ENCODE measurements around the gene RAPGEF1. TPM values are rescaled to one million over a fixed set of nuclear protein-coding genes. Genes with fewer than 3 reads are reported as not detected.

Gene RAPGEF1
- total RNA-seq, 1 donor from 2014 or later, result 168 TPM

DNA sequence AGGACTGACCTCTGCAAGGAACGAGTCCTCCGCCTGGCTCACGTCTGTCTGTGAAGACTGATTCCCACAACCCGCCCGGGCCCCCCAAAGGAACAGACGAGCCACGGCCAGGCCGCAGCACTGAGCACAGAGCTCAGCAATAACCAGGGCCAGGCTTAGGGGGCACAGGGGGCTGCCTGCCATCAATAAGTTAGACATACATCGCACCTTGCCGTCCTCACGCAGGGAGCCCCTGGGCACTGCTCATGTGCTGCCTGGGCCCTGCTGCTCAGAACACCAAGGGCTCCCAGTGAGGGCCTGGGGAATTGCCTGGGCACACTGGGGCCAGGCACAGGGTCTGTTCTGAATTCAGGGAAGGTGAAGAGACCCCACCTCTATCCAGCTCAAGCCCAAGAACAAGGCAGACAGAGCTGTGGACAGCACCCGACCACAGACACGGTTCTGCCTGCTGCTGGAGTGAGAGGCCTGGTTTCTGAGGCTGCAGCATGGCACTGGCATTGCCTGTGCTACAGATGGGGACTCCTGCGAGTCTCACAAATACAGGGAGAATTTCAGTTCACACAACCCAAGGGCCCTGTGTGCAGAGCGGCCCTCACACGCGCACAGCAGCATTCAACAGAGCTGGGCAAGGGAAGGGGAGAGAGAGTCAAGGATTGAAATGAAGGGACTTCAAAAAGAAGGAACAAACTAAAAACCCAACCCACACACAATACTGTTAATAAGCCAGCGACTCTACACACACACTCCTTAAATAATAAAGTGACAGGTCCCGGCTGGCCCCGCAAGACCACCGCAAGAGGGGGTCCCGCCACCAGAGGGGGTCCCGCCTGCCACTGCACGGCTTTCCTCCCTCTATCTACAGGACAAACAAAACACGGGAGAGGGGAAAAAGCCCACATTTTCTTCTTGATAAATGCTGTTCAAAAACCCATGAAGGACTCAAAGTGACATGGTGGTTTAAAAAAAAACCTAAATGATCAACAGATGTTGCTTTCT lies 162.6 kb downstream of the RAPGEF1 start:
- Mint-ChIP-seq H3K36me3 (ENCODE audit: low read depth) (peaks cover 37% of the 10 kb centered on the region), H3K27ac (peak overlapping the region; percentile 64), H3K9me3 (no peaks in the 10 kb centered on the region), H3K4me1 (ENCODE audit: low read depth) (peaks cover 18% of the 10 kb centered on the region), H3K4me3 (no peak overlapping the region), H3K27me3 (ENCODE audit: insufficient read depth) (no peaks in the 10 kb centered on the region)
- intact Hi-C loops (cut with micrococcal nuclease), result no loop called here
- no peak for DNase-seq (ENCODE audit: low spot score)

DNA sequence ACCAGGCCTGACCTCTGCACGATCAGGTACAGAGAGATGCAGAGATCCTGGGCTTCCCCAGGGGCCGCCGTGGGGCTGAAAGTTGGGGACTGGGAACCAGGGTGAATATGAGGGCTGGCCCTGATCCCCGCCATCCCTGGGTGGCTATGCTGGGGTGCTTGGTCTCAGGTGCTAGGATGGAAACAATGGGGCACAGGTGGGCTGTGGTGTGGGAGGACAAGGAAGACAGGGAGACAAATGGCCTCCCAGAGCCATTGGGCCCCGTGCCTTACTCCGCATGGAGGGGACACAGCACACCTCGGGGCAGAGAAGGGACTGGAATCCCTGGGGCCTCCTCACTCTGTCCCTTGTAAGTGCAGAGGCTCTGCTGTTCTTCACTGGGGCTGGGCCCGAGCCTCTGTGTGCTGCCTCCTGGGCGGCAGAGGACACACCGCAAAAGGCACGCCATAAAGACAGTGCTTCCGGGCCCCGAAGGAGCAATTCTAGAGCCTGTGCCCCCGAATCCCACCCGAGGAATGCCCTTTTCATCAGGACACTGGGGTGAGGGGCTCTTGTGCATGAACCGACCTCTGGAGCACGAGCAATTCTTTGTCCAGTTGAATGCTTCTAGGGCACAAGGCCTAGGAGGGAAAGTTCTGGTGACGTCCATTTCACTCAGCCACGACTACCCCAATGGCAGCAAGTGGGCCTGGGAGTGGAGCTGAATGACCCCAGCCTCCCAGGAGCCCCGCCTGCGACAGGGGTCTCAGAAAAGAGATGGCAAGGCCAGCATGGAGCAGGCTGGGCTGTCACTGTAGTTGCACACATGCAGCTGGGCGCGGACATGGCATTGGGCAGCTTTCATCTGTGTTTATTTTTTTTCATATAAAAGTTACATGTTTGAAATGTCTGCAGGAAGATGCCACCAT lies 163.7 kb downstream of the RAPGEF1 start:
- Mint-ChIP-seq H3K27ac (no peak overlapping the region), H3K4me1 (ENCODE audit: low read depth) (peaks cover 18% of the 10 kb centered on the region), H3K4me3 (no peak overlapping the region), H3K27me3 (ENCODE audit: insufficient read depth) (no peaks in the 10 kb centered on the region), H3K9me3 (no peaks in the 10 kb centered on the region), H3K36me3 (ENCODE audit: low read depth) (peaks cover 32% of the 10 kb centered on the region)
- intact Hi-C loops (cut with micrococcal nuclease), result no loop called here
- no peak for DNase-seq (ENCODE audit: low spot score)

DNA sequence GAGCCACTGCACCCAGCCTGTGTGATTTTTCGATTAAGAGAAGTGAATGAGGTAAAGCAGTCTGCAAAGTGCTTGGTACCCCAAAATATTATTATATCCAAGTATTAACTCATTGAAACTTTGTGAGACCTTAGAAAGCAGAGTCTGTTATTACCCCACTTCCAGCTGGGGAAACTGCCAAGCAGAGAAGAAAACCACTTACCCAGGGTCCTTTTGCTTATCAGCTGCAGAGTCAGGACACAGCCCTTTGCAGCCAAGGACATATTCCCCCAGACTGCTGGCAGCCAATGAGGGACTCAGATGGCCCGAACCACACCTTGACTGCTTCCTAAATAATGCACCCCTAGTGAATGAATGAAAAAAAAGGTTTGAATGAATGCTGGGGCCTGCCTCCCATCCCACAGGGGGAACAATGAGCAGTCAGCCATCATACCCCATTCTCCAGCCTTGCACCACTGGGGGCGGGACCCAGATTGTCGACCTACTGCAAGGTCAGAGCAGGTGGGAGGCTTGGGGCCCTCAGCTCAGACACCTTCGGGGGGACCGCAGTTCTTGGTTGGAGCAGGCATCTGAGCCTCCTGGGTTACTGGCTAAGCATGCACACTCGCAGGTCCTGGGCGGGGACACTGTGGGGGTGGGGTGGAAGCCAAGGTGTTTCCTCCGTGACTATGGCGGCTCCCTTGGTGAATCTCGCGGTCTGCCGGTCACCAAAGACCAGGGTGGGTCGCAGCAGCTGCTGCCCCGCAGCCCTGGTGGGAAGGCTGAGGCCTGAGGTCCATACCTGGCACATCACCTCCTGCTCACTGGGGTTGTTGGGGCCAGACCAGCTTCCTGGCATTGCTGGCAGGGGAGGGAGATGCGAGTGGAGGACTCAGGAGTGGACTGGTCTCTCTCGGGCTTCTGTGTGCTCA lies 164.9 kb downstream of the RAPGEF1 start:
- H3K27me3 Mint-ChIP-seq (ENCODE audit: insufficient read depth), result no peaks in the 10 kb centered on the region
- no peak for DNase-seq (ENCODE audit: low spot score)
- no peaks in the 10 kb centered on the region for H3K9me3 Mint-ChIP-seq
- peaks cover 12% of the 10 kb centered on the region for H3K4me1 Mint-ChIP-seq (ENCODE audit: low read depth)
- H3K36me3 Mint-ChIP-seq (ENCODE audit: low read depth), result peaks cover 31% of the 10 kb centered on the region
- intact Hi-C loops (cut with micrococcal nuclease), result no loop called here
- no peak overlapping the region for H3K4me3 Mint-ChIP-seq
- no peak overlapping the region for H3K27ac Mint-ChIP-seq

DNA sequence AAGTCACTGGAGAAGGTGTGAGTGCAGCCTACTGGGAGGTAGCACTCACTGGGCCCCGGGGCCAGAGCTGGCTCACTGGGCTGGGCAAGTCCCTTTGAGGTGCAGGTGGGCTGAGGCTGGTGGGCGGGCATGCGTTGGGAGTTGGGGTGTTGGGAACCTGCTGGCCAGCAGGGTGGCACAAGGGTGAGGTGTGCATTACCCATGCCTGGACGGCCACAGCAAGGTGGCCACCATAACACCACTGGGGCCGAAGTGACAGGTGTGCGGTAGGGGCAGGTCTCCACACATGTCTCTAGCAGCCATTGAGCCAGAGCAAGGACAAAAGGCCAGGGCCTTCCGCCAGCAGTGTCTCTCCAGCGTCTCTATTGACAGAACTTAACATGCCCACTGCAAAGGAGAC lies 172.0 kb downstream of the RAPGEF1 start:
- Mint-ChIP-seq H3K4me3 (no peak overlapping the region), H3K4me1 (ENCODE audit: low read depth) (no peaks in the 10 kb centered on the region), H3K9me3 (no peaks in the 10 kb centered on the region), H3K27ac (no peak overlapping the region), H3K27me3 (ENCODE audit: insufficient read depth) (no peaks in the 10 kb centered on the region), H3K36me3 (ENCODE audit: low read depth) (peaks cover 21% of the 10 kb centered on the region)
- intact Hi-C loops (cut with micrococcal nuclease), result no loop called here
- no peak for DNase-seq (ENCODE audit: low spot score)

DNA sequence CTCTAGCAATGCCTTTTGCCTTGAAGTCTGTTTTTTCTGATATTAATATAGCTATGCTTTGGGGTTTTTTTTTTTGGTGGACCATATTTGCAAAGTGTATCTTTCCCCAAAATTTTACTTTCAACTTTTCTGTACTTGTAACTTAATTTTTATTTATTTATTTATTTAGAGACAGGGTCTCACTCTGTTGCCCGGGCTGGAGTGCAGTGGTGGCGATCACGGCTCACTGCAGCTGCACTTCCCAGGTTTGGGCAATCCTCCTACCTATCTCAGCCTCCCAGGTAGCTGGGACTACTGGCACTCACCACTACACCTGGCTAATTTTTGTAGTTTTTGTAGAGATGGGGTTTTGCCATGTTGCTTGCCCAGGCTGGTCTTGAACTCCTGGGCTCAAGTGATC lies 173.7 kb downstream of the RAPGEF1 start:
- H3K4me3 Mint-ChIP-seq, result no peak overlapping the region
- no peaks in the 10 kb centered on the region for H3K9me3 Mint-ChIP-seq
- H3K4me1 Mint-ChIP-seq (ENCODE audit: low read depth), result no peaks in the 10 kb centered on the region
- no peaks in the 10 kb centered on the region for H3K27me3 Mint-ChIP-seq (ENCODE audit: insufficient read depth)
- DNase-seq (ENCODE audit: low spot score), result no peak
- intact Hi-C loops (cut with micrococcal nuclease), result no loop called here
- peaks cover 15% of the 10 kb centered on the region for H3K36me3 Mint-ChIP-seq (ENCODE audit: low read depth)
- H3K27ac Mint-ChIP-seq, result no peak overlapping the region

DNA sequence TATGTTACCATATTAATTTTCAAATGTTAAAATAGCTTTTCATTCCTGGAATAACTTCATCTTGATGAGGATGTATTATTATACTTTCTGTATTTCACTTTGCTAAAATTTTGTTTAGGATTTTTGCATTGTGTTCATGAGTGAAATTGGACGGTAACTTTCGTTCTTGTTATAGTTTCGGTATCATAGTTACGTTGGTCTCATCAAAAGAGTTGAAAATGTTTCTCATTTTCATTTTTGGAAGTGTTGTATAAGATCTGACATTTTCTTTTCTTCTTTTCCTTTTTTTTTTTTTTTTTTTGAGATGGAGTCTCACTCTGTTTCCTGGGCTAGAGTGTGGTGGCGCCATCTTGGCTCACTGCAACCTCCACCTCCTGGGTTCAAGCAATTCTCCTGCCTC lies 174.5 kb downstream of the RAPGEF1 start:
- H3K36me3 Mint-ChIP-seq (ENCODE audit: low read depth), result peaks cover 16% of the 10 kb centered on the region
- no peak overlapping the region for H3K27ac Mint-ChIP-seq
- intact Hi-C loops (cut with micrococcal nuclease), result no loop called here
- no peak overlapping the region for H3K4me3 Mint-ChIP-seq
- H3K9me3 Mint-ChIP-seq, result no peaks in the 10 kb centered on the region
- H3K4me1 Mint-ChIP-seq (ENCODE audit: low read depth), result no peaks in the 10 kb centered on the region
- no peak for DNase-seq (ENCODE audit: low spot score)
- no peaks in the 10 kb centered on the region for H3K27me3 Mint-ChIP-seq (ENCODE audit: insufficient read depth)

DNA sequence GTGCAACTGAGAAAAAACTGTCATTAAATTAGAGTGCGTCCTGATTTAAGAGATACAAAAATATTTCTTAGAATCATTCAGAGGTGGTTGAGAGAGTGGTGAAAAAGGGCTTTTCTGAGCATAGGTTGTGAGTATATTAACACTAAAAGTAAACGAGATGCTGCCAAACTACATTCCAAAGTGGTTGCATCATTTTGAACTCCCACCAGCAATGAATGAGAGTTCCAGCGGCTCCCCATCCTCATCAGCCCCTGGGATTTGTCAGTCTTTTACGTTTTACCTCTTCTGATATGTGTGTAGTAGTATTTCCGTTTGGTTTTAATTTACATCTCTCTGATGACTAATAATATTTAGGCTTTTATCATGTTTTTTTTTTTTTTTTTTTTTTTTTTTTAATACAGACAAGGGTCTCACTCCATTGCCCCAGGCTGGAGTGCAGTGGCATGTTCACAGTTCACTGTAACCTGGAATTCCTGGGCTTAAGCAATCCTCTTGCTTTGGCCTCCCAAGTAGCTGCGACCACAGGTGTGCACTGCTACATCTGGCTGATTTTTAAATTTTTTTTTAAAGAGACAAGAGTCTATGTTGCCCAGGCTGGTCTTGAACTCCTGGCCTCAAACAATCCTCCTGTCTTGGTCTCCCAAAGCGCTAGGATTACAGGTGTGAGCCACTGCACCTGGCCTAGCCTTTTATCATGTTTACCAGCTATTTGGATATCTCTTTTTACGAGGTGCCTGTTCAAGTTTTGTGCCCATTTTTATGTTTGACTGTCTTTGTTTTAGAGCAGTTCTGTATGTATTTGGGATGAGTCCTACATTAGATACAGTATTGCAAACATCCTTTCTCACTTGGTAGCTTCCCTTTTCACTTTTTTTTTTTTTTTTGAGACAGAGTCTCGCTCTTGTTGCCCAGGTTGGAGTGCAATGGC lies 177.6 kb downstream of the RAPGEF1 start:
- DNase-seq (ENCODE audit: low spot score), result no peak
- Mint-ChIP-seq H3K27me3 (ENCODE audit: insufficient read depth) (no peaks in the 10 kb centered on the region), H3K9me3 (no peaks in the 10 kb centered on the region), H3K4me1 (ENCODE audit: low read depth) (no peaks in the 10 kb centered on the region), H3K27ac (no peak overlapping the region), H3K36me3 (ENCODE audit: low read depth) (peaks cover 7% of the 10 kb centered on the region), H3K4me3 (no peak overlapping the region)
- intact Hi-C loops (cut with micrococcal nuclease), result no loop called here

DNA sequence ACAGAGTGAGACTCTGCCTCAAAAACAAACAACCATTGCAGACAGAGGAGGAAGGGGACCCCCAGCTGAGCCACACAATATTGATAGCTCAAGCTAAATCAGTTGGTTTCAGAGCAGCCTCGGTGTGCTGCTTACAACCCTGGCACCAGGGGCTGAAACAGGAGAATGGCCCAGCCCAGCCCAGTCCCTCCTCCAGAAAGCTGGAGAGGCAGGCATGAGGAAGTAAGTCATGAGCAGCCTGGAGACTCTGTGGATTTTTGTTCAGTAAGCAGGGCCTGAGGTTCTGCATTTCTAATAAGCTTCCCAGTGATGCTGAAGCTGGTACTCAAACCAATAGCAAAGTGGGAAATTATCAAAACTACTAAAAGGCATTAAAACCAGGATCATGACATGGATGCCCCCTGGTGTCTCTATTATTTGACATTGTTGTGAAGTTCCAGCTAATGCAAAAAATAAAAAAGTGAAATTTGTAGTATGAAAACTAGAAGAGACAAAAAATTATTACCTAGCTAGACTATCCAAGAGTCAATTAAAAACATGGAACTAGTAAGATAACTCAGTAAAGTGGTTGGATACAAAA lies 180.4 kb downstream of the RAPGEF1 start:
- intact Hi-C loops (cut with micrococcal nuclease), result no loop called here
- Mint-ChIP-seq H3K4me1 (ENCODE audit: low read depth) (no peaks in the 10 kb centered on the region), H3K4me3 (no peak overlapping the region), H3K27me3 (ENCODE audit: insufficient read depth) (peaks cover 16% of the 10 kb centered on the region), H3K9me3 (no peaks in the 10 kb centered on the region), H3K27ac (no peak overlapping the region), H3K36me3 (ENCODE audit: low read depth) (peaks cover 11% of the 10 kb centered on the region)
- no peak for DNase-seq (ENCODE audit: low spot score)

DNA sequence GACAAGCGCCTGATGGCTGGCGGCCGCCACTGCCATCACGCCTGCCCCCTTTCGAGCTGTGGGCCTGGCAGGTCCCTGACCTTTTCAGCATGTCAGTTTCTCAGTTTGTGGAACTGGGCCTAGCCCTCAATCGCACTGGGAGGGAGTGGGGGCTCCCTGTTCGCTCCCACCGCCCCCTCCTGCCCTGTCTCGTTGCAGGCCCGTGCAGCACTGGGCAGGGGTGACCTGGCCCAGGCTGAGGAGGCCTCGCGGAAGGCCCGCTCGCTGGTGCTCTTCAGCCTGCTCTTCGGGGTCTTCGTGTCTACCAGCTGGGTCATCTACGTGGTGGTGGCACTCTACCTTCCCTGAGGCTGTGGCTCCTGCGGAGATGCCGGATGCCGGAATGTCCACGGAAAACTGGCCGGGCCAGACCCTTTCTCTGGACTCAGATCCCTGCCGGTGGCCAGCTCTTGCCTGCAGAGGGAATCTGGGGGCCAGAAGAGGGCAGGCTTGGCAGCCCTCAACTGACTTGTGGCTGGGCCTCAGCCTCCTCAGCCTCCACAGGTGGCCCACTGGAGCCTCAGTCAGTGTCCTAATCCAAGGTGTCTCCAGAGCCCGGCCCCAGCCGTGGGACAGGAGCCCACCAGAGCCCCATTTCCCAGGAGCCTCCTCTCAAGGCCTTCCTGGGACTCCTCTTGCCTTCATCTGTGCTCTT lies 181.9 kb downstream of the RAPGEF1 start:
- no peak overlapping the region for H3K4me3 Mint-ChIP-seq

DNA sequence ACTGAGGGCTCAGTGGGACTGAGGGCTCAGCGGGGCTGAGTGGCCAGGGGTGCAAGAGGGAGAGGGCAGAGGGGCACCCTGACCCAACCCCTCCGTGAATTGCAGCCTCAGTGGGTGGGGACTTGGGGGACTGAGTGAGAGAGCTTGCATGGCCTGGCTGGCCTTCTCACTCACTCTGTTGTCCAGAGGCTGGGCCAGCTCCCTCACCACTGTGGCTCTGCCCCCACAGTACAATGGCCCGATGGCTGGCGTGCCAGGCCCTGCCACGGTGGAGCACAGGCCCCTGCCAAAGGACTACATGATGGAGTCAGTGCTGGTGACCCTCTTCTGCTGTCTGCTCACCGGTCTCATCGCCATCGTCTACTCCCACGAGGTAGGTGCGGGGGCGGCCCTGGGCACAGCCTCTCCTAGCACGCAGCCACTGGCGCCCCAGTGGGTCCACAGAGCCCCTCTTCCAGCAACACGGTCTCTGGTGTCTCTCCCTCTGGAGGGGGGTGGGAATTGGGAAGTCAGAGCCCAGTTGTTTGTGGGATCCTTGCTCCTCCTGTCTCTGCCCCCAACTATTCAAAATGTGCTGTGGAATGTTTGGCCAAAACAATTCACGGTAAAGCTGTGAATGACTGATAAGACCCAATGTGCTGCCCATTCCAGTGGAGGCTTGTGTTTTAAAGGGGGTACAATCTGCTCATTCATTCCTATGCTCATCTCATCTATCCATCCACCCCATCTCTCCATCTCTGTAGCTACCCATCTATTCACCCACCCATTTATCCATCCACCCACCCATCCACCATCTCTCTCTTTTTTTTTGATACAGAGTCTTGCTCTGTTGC lies 183.8 kb downstream of the RAPGEF1 start:
- Mint-ChIP-seq H3K9me3 (no peaks in the 10 kb centered on the region), H3K36me3 (ENCODE audit: low read depth) (peaks cover 9% of the 10 kb centered on the region), H3K4me3 (no peak overlapping the region), H3K4me1 (ENCODE audit: low read depth) (no peaks in the 10 kb centered on the region), H3K27me3 (ENCODE audit: insufficient read depth) (peaks cover 26% of the 10 kb centered on the region), H3K27ac (no peak overlapping the region)
- intact Hi-C loops (cut with micrococcal nuclease), result no loop called here
- DNase-seq (ENCODE audit: low spot score), result no peak

More for the DNA sequence above, 181.9 kb downstream of the RAPGEF1 start:
- no peak for DNase-seq (ENCODE audit: low spot score)
- Mint-ChIP-seq H3K9me3 (no peaks in the 10 kb centered on the region), H3K27me3 (ENCODE audit: insufficient read depth) (peaks cover 24% of the 10 kb centered on the region), H3K36me3 (ENCODE audit: low read depth) (peaks cover 11% of the 10 kb centered on the region), H3K27ac (no peak overlapping the region), H3K4me1 (ENCODE audit: low read depth) (no peaks in the 10 kb centered on the region)
- intact Hi-C loops (cut with micrococcal nuclease), result no loop called here
